LoVo (cell line): Measurements from ENCODE around the gene SMARCC1.
A peak's percentile ranks its signal among the peaks of the same experiment; 100 is the strongest.

Experiments
- DNase-seq: peaks from one replicate; pipeline ENCODE4 v3.0.0-alpha.2; 2016; ENCODE audit warnings: low spot score

The SMARCC1 gene

GRCh38 chr3:47588053-47588452 is 193.6 kb downstream of the SMARCC1 start:
- no peak for DNase-seq

- DNase-seq = no peak
Measured at GRCh38 chr3:47586746-47587145, 194.9 kb downstream of the SMARCC1 start.

- no peak for DNase-seq
Measured at GRCh38 chr3:47583320-47584075, 198.2 kb downstream of the SMARCC1 start.

- DNase-seq = no peak
Measured at GRCh38 chr3:47581835-47582234, 199.9 kb downstream of the SMARCC1 start.

GRCh38 chr3:47581422-47581821 is 200.3 kb downstream of the SMARCC1 start:
- no peak for DNase-seq

- DNase-seq = no peak
Measured at GRCh38 chr3:47580481-47580880, 201.2 kb downstream of the SMARCC1 start.

- DNase-seq = no peak
Measured at GRCh38 chr3:47579875-47580274, 201.8 kb downstream of the SMARCC1 start.

- peak; percentile 30 for DNase-seq
Measured at GRCh38 chr3:47578691-47579632, 202.7 kb downstream of the SMARCC1 start, which contains the start of gene CSPG5. TSS of gene CSPG5 (minus strand) at chr3:47578865. CDS start at chr3:47578693, 172 bp downstream.

- peak; percentile 53 for DNase-seq
Measured at GRCh38 chr3:47578119-47578632, 203.5 kb downstream of the SMARCC1 start.

- no peak for DNase-seq
Measured at GRCh38 chr3:47577583-47578118, 204.0 kb downstream of the SMARCC1 start.

- DNase-seq = no peak
Measured at GRCh38 chr3:47573190-47574172, 208.2 kb downstream of the SMARCC1 start.

- no peak for DNase-seq
Measured at GRCh38 chr3:47571391-47572175, 210.1 kb downstream of the SMARCC1 start.

GRCh38 chr3:47568901-47569300 is 212.8 kb downstream of the SMARCC1 start:
- no peak for DNase-seq

GRCh38 chr3:47567149-47567548 is 214.5 kb downstream of the SMARCC1 start:
- no peak for DNase-seq

GRCh38 chr3:47566667-47567066 is 215.0 kb downstream of the SMARCC1 start:
- DNase-seq = no peak

- DNase-seq = no peak
Measured at GRCh38 chr3:47565734-47566550, 215.8 kb downstream of the SMARCC1 start.

GRCh38 chr3:47556351-47556750 is 225.3 kb downstream of the SMARCC1 start:
- no peak for DNase-seq

- no peak for DNase-seq
Measured at GRCh38 chr3:47554335-47554734, 227.4 kb downstream of the SMARCC1 start.

- DNase-seq = no peak
Measured at GRCh38 chr3:47553407-47553806, 228.3 kb downstream of the SMARCC1 start.
